H9 (cell line): ENCODE data around the gene STOX2. TPM values are rescaled to one million over a fixed set of nuclear protein-coding genes. Genes with fewer than 3 reads are reported as not detected.

ENCODE experiments used
- DNase-seq: peaks from one replicate; pipeline ENCODE4 v3.0.0-alpha.2; 2017
- H2AFZ ChIP-seq: one replicate; pipeline ENCODE4 v1.6.1; 2013; ENCODE audit warnings: mild to moderate bottlenecking, low read length, control low read depth, moderate library complexity
- H2AK5ac ChIP-seq: 2 replicates; pipeline ENCODE4 v1.6.1; 2013; ENCODE audit warnings: low read length, control low read depth, mixed read lengths; ENCODE audit not compliant: insufficient read length
- H2BK120ac ChIP-seq: one replicate; pipeline ENCODE4 v1.6.1; 2013; ENCODE audit warnings: low read depth, mild to moderate bottlenecking, low read length, control low read depth, inconsistent platforms; ENCODE audit not compliant: poor library complexity, severe bottlenecking
- H2BK12ac ChIP-seq: 2 replicates; pipeline ENCODE4 v1.6.1; 2013; ENCODE audit warnings: low read length, control low read depth, mixed read lengths, low read depth; ENCODE audit not compliant: insufficient read length
- H2BK15ac ChIP-seq: 2 replicates; pipeline ENCODE4 v1.6.1; 2013; ENCODE audit warnings: low read depth, low read length, control low read depth
- H2BK20ac ChIP-seq: one replicate; pipeline ENCODE4 v1.6.1; 2013; ENCODE audit warnings: low read depth, mild to moderate bottlenecking, low read length, control low read depth, inconsistent platforms; ENCODE audit not compliant: poor library complexity, severe bottlenecking
- H2BK5ac ChIP-seq: 2 replicates; pipeline ENCODE4 v1.6.1; 2013; ENCODE audit warnings: low read length, control low read depth, mixed read lengths; ENCODE audit not compliant: insufficient read length
- H3K14ac ChIP-seq: 2 replicates; pipeline ENCODE4 v1.6.1; 2013; ENCODE audit warnings: low read length, control low read depth; ENCODE audit not compliant: insufficient read depth
- H3K18ac ChIP-seq: 2 replicates; pipeline ENCODE4 v1.6.1; 2013; ENCODE audit warnings: low read depth, mild to moderate bottlenecking, mixed read lengths, low read length, control low read depth; ENCODE audit not compliant: insufficient read length
- H3K23ac ChIP-seq: 2 replicates; pipeline ENCODE4 v1.6.1; 2013; ENCODE audit warnings: low read length, control low read depth, mixed read lengths, low read depth; ENCODE audit not compliant: insufficient read length
- H3K23me2 ChIP-seq: 2 replicates; pipeline ENCODE4 v1.6.1; 2013; ENCODE audit warnings: low read depth, mild to moderate bottlenecking, mixed read lengths, low read length, control low read depth; ENCODE audit not compliant: insufficient read length, poor library complexity, severe bottlenecking
- H3K27ac ChIP-seq: 2 replicates; pipeline ENCODE4 v1.5.1; 2013; ENCODE audit warnings: low read length, control low read depth, mixed read lengths, low read depth; ENCODE audit not compliant: insufficient read length
- H3K27me3 ChIP-seq: 2 replicates; pipeline ENCODE4 v1.6.1; 2013; ENCODE audit warnings: low read length, control low read depth, inconsistent platforms; ENCODE audit not compliant: insufficient read depth
- H3K4ac ChIP-seq: 2 replicates; pipeline ENCODE4 v1.6.1; 2013; ENCODE audit warnings: low read depth, mild to moderate bottlenecking, control low read depth, inconsistent platforms, low read length, moderate library complexity
- H3K4me1 ChIP-seq: 2 replicates; pipeline ENCODE4 v1.6.1; 2013; ENCODE audit warnings: low read length, control low read depth, inconsistent platforms; ENCODE audit not compliant: insufficient read depth
- H3K4me2 ChIP-seq: 2 replicates; pipeline ENCODE4 v1.6.1; 2013; ENCODE audit warnings: low read length, control low read depth, mixed read lengths; ENCODE audit not compliant: insufficient read length, insufficient read depth
- H3K56ac ChIP-seq: 2 replicates; pipeline ENCODE4 v1.6.1; 2013; ENCODE audit warnings: low read depth, mild to moderate bottlenecking, mixed read lengths, low read length, control low read depth; ENCODE audit not compliant: insufficient read length
- H3K79me1 ChIP-seq: 2 replicates; pipeline ENCODE4 v1.6.1; 2013; ENCODE audit warnings: low read depth, mild to moderate bottlenecking, moderate library complexity, low read length, control low read depth, inconsistent platforms; ENCODE audit not compliant: insufficient read depth, poor library complexity, severe bottlenecking
- H3K79me2 ChIP-seq: 2 replicates; pipeline ENCODE4 v1.6.1; 2013; ENCODE audit warnings: low read length, control low read depth, inconsistent platforms; ENCODE audit not compliant: insufficient read depth
- H3K9ac ChIP-seq: 2 replicates; pipeline ENCODE4 v1.6.1; 2013; ENCODE audit warnings: low read length, control low read depth, mixed read lengths; ENCODE audit not compliant: insufficient read length; ENCODE audit errors: extremely low read depth
- H3K9me3 ChIP-seq: one replicate; pipeline ENCODE4 v1.6.1; 2013; ENCODE audit warnings: low read depth, low read length, inconsistent platforms; ENCODE audit not compliant: control insufficient read depth
- H3T11ph ChIP-seq: one replicate; pipeline ENCODE4 v1.6.1; 2013; ENCODE audit warnings: mild to moderate bottlenecking, low read length, control low read depth, inconsistent platforms
- H4K20me1 ChIP-seq: one replicate; pipeline ENCODE4 v1.6.1; 2013; ENCODE audit not compliant: control insufficient read depth, insufficient read length, insufficient read depth
- H4K5ac ChIP-seq: 2 replicates; pipeline ENCODE4 v1.6.1; 2013; ENCODE audit warnings: low read depth, mild to moderate bottlenecking, mixed read lengths, low read length, control low read depth; ENCODE audit not compliant: insufficient read length
- H4K8ac ChIP-seq: replicated peaks from 2 replicates; pipeline ENCODE4 v1.6.1; 2013; ENCODE audit warnings: low read length, control low read depth, mixed read lengths, low read depth; ENCODE audit not compliant: insufficient read length
- H4K91ac ChIP-seq: 2 replicates; pipeline ENCODE4 v1.6.1; 2013; ENCODE audit warnings: low read depth, mild to moderate bottlenecking, moderate library complexity, mixed read lengths, low read length, control low read depth; ENCODE audit not compliant: insufficient read length
- H3K27ac Mint-ChIP-seq, 3 experiments: 2 replicates in 2 of 3; 3 replicates in 1 of 3; pipeline ENCODE4 v1.8.0; 2020 to 2021; ENCODE audit warnings: mixed read lengths in 3 of 3, mild to moderate bottlenecking in 1 of 3, moderate library complexity in 1 of 3
- H3K27me3 Mint-ChIP-seq: 2 replicates; pipeline ENCODE4 v1.8.0; 2021; ENCODE audit warnings: low read depth, mild to moderate bottlenecking, moderate library complexity, mixed read lengths
- H3K36me3 Mint-ChIP-seq, 3 experiments: 2 replicates in 2 of 3; 3 replicates in 1 of 3; pipeline ENCODE4 v1.8.0; 2020 to 2021; ENCODE audit warnings: low read depth in 3 of 3, mixed read lengths in 3 of 3; ENCODE audit not compliant: insufficient read depth in 1 of 3
- H3K4me1 Mint-ChIP-seq, 2 experiments: 2 replicates each; pipeline ENCODE4 v1.8.0; 2020; ENCODE audit warnings: mixed read lengths in 2 of 2
- H3K4me3 Mint-ChIP-seq, 2 experiments: 2 replicates in 1 of 2; 3 replicates in 1 of 2; pipeline ENCODE4 v1.8.0; 2020 to 2021; ENCODE audit warnings: mild to moderate bottlenecking in 2 of 2, mixed read lengths in 2 of 2, moderate library complexity in 1 of 2
- H3K9me3 Mint-ChIP-seq, 2 experiments: 2 replicates in 1 of 2; 3 replicates in 1 of 2; pipeline ENCODE4 v1.8.0; 2020; ENCODE audit warnings: mild to moderate bottlenecking in 2 of 2, mixed read lengths in 2 of 2, moderate library complexity in 1 of 2
- WGBS: extraction: QIAGEN DNeasy Blood & Tissue Kit; methylation state at CpG from one replicate; pipeline ENCODE4 v1.1.7; 2013; ENCODE audit warnings: missing lambda C conversion rate, low lambda C conversion rate, mixed read lengths; ENCODE audit not compliant: insufficient read length; ENCODE audit errors: extremely low coverage; 5-methylcytosine and 5-hydroxymethylcytosine counted together
- total RNA-seq: library from RNA; stranded (reverse); gene quantifications from 2 replicates; pipeline ENCODE4 v1.2.1, GENCODE V29; 2021
- TF ChIP-seq, protein P1 (sequence below): fragments of 200-600 bp; sonication (generic); conservative IDR thresholded peaks from 3 replicates; pipeline ENCODE4 v1.8.0; 2021; ENCODE audit warnings: antibody characterized with exemption, mild to moderate bottlenecking

STOX2 gene
- total RNA-seq, 1 experiment from 2014 or later: 28.2 TPM

DNA sequence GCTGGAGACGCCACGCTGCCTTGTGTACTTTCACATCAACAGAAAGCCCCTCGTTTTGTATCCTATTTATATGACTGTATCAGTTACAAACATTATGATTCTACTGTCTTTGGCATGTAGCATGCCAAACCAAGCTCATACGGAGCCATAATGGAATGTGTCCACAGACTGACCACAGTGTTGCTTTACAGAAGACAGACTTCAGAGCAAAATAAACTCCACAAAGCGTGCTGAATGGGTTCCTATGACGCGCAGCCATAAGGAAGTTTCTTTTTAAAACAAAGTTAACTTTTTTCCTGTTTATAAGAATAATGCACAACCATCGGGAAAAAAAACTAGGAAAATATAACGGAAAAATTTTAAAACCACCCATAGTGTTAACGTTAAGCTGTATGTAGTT, 136.0 kb downstream of the STOX2 start:
- WGBS: no CpG with 5 or more reads among the region's 10 CpGs
- Mint-ChIP-seq H3K4me3 (no peak overlapping the region), H3K36me3 (peaks cover 5 to 15% (median 9%) of the 10 kb centered on the region in 3 experiments; a peak in 6 of 7 replicates), H3K27me3 (peaks cover 11% of the 10 kb centered on the region), H3K9me3 (peaks cover 10% of the 10 kb centered on the region in 2 experiments), H3K4me1 (peaks cover 17 to 19% of the 10 kb centered on the region in 2 experiments), H3K27ac (no peak overlapping the region)
- TF ChIP-seq, protein P1, sequence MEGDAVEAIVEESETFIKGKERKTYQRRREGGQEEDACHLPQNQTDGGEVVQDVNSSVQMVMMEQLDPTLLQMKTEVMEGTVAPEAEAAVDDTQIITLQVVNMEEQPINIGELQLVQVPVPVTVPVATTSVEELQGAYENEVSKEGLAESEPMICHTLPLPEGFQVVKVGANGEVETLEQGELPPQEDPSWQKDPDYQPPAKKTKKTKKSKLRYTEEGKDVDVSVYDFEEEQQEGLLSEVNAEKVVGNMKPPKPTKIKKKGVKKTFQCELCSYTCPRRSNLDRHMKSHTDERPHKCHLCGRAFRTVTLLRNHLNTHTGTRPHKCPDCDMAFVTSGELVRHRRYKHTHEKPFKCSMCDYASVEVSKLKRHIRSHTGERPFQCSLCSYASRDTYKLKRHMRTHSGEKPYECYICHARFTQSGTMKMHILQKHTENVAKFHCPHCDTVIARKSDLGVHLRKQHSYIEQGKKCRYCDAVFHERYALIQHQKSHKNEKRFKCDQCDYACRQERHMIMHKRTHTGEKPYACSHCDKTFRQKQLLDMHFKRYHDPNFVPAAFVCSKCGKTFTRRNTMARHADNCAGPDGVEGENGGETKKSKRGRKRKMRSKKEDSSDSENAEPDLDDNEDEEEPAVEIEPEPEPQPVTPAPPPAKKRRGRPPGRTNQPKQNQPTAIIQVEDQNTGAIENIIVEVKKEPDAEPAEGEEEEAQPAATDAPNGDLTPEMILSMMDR: no peak
- Histone ChIP-seq H2AK5ac (no peak overlapping the region), H2BK5ac (no peak overlapping the region), H3K4me2 (no peak overlapping the region), H3K14ac (no peak overlapping the region), H4K5ac (no peak overlapping the region), H4K20me1 (no peaks in the 10 kb centered on the region), H3K79me1 (no peaks in the 10 kb centered on the region), H2AFZ (no peak overlapping the region), H3K79me2 (no peaks in the 10 kb centered on the region), H4K91ac (no peak overlapping the region), H3K9ac (no peak overlapping the region), H3K23me2 (no peaks in the 10 kb centered on the region), H4K8ac (no peak overlapping the region), H3K4me1 (no peaks in the 10 kb centered on the region), H3K27me3 (no peaks in the 10 kb centered on the region), H2BK20ac (no peak overlapping the region), H2BK120ac (no peak overlapping the region), H3K4ac (no peak overlapping the region), H2BK15ac (no peak overlapping the region), H3K18ac (no peak overlapping the region), H2BK12ac (no peak overlapping the region), H3K9me3 (no peaks in the 10 kb centered on the region), H3K27ac (no peak overlapping the region), H3T11ph (no peak overlapping the region), H3K56ac (no peak overlapping the region), H3K23ac (no peak overlapping the region)
- no peak for DNase-seq
